AG09309 (cell line): Measurements from ENCODE around the gene RECQL5.

Experiments
- DNase-seq: peaks from one replicate; pipeline ENCODE4 v3.0.0-alpha.2; 2010; ENCODE audit warnings: low read depth
- H3K4me3 ChIP-seq: 2 replicates; pipeline ENCODE4 v1.5.1; 2011; ENCODE audit warnings: mild to moderate bottlenecking, low read depth, low read length, moderate library complexity; ENCODE audit not compliant: control insufficient read depth
- CTCF ChIP-seq: IDR thresholded peaks from 2 replicates; pipeline ENCODE4 v1.5.1; 2011; ENCODE audit warnings: mild to moderate bottlenecking, low read depth, low read length, inconsistent platforms; ENCODE audit not compliant: insufficient read depth, control insufficient read depth; ENCODE audit errors: missing control alignments

Gene RECQL5

GRCh38 chr17:75694536-75694935 lies 27.6 kb upstream of the RECQL5 start:
- TF ChIP-seq CTCF, result no peak
- no peak overlapping the region for H3K4me3 ChIP-seq
- no peak for DNase-seq

- peak; percentile 38 for TF ChIP-seq CTCF
- no peak overlapping the region for H3K4me3 ChIP-seq
- DNase-seq, result peak; percentile 91
Observed at GRCh38 chr17:75693500-75694481, 26.8 kb upstream of the RECQL5 start.

GRCh38 chr17:75692976-75693375 lies 26.0 kb upstream of the RECQL5 start:
- TF ChIP-seq CTCF, result no peak
- no peak overlapping the region for H3K4me3 ChIP-seq
- no peak for DNase-seq

- no peak for DNase-seq
- no peak for TF ChIP-seq CTCF
Observed at GRCh38 chr17:75691801-75692626, 25.1 kb upstream of the RECQL5 start.

GRCh38 chr17:75691371-75691791 lies 24.4 kb upstream of the RECQL5 start:
- TF ChIP-seq CTCF, result no peak
- no peak overlapping the region for H3K4me3 ChIP-seq
- no peak for DNase-seq

More at GRCh38 chr17:75691801-75692626, 25.1 kb upstream of the RECQL5 start:
- H3K4me3 ChIP-seq, result no peak overlapping the region

GRCh38 chr17:75689441-75689873 lies 22.5 kb upstream of the RECQL5 start:
- no peak overlapping the region for H3K4me3 ChIP-seq
- DNase-seq, result no peak
- no peak for TF ChIP-seq CTCF
